Ramos (cell line): ENCODE data around the gene MAEA.

Experiments
- in situ Hi-C: fragments of 300-500 bp; cut with MboI; formaldehyde crosslinking; loops from one replicate; pipeline ENCODE4 v1.14.3; 2022; ENCODE audit warnings: low sequenced_read_pairs; ENCODE audit not compliant: unreplicated experiment

MAEA gene

GRCh38 chr4:1298461-1298860, 8.8 kb downstream of the MAEA start:
- in situ Hi-C loops: no loop called here

- in situ Hi-C loops: no loop called here
These were observed 9.7 kb downstream of the MAEA start for GRCh38 chr4:1299301-1299860.

- in situ Hi-C loops: no loop called here
These were observed 11.1 kb downstream of the MAEA start for GRCh38 chr4:1300466-1301455.

GRCh38 chr4:1302159-1302558, 12.5 kb downstream of the MAEA start:
- in situ Hi-C loops: no loop called here

- in situ Hi-C loops: no loop called here
These were observed 15.6 kb downstream of the MAEA start for GRCh38 chr4:1305261-1305711.

GRCh38 chr4:1305781-1306455, 16.2 kb downstream of the MAEA start:
- in situ Hi-C loops: no loop called here

GRCh38 chr4:1307951-1308735, 18.5 kb downstream of the MAEA start:
- in situ Hi-C loops: no loop called here

- in situ Hi-C loops: no loop called here
These were observed 19.7 kb downstream of the MAEA start for GRCh38 chr4:1309261-1310010.

- in situ Hi-C loops: no loop called here
These were observed 20.5 kb downstream of the MAEA start for GRCh38 chr4:1310031-1310795.

GRCh38 chr4:1310796-1311631, 21.3 kb downstream of the MAEA start:
- in situ Hi-C loops: no loop called here

GRCh38 chr4:1312821-1313640, 23.3 kb downstream of the MAEA start:
- in situ Hi-C loops: no loop called here

GRCh38 chr4:1315306-1315705, 25.6 kb downstream of the MAEA start:
- in situ Hi-C loops: no loop called here

- in situ Hi-C loops: no loop called here
These were observed 26.3 kb downstream of the MAEA start for GRCh38 chr4:1315836-1316536.

- in situ Hi-C loops: no loop called here
These were observed 27.0 kb downstream of the MAEA start for GRCh38 chr4:1316537-1317168.

GRCh38 chr4:1317177-1318045, 27.7 kb downstream of the MAEA start:
- in situ Hi-C loops: no loop called here
